ENCODE results near the gene FAM217B. TPM values are rescaled to one million over a fixed set of nuclear protein-coding genes. Genes with fewer than 3 reads are reported as not detected.

Gene FAM217B
- total and polyA plus RNA-seq, 2 donors (not counting 3 experiments of a cell fraction or from before 2014, with no cell fraction given) = 2.7 to 8.2 TPM

- no peak for FAIRE-seq
- intact Hi-C loops (cut with micrococcal nuclease) (no loop called here), dilution Hi-C loops (cut with MboI; ENCODE audit: extremely low pct_ligation_motif_present, low sequenced_read_pairs) (no loop called here)
- H3K9ac ChIP-seq (replicated peaks; ENCODE audit: extremely low read depth, insufficient read depth, low read length) = no peak overlapping the region
- H3K27me3 ChIP-seq (ENCODE audit: control insufficient read depth in 2 of 2, insufficient read depth in 2 of 2, low read length in 2 of 2) = peaks cover 0 to 2% of the 10 kb centered on the region in 2 experiments
- H2AFZ ChIP-seq (ENCODE audit: low read depth, low read length) = no peak overlapping the region
- no peaks in the 10 kb centered on the region for H4K20me1 ChIP-seq (replicated peaks; ENCODE audit: control insufficient read depth, extremely low read depth, insufficient read depth, low read length)
- no peaks in the 10 kb centered on the region for H3K79me2 ChIP-seq (ENCODE audit: control insufficient read depth, insufficient read depth, low read length)
- H3K4me3 ChIP-seq (replicated peaks in 1 of 3; ENCODE audit: insufficient read depth in 1 of 3, low read depth in 1 of 3, low read length in 3 of 3) = no peak overlapping the region
- H3K36me3 ChIP-seq (ENCODE audit: control insufficient read depth in 2 of 2, extremely low read depth in 1 of 2, insufficient read depth in 2 of 2, low read length in 2 of 2) = no peaks in the 10 kb centered on the region
- H3K9me1 ChIP-seq (replicated peaks; ENCODE audit: control insufficient read depth, extremely low read depth, insufficient read depth, low read length) = no peaks in the 10 kb centered on the region
- H3K4me2 ChIP-seq (ENCODE audit: insufficient read depth, low read length) = no peak overlapping the region
- TF ChIP-seq MYC (IDR thresholded peaks at IDR 0.05; ENCODE audit: low read depth, low read length) (no peak), MAX (IDR thresholded peaks at IDR 0.05; ENCODE audit: insufficient read depth, insufficient read length) (no peak), CTCF (IDR thresholded peaks at IDR 0.05; ENCODE audit: extremely low read depth in 1 of 2, insufficient read depth in 1 of 2, low read depth in 1 of 2, low read length in 2 of 2) (no peak), FOS (IDR thresholded peaks at IDR 0.05; ENCODE audit: borderline replicate concordance, insufficient read depth, low read length) (no peak), GATA2 (IDR thresholded peaks at IDR 0.05; ENCODE audit: insufficient read depth, insufficient read length, low read depth, low read length) (no peak), POLR2A (IDR thresholded peaks at IDR 0.05; ENCODE audit: low read depth, low read length) (no peak), POLR2AphosphoS5 (IDR thresholded peaks at IDR 0.05; ENCODE audit: insufficient read depth, low read depth, low read length) (no peak), EZH2 (IDR thresholded peaks at IDR 0.05; ENCODE audit: borderline replicate concordance, low read depth, low read length, severe bottlenecking) (no peak), JUN (IDR thresholded peaks at IDR 0.05; ENCODE audit: borderline replicate concordance, insufficient read depth, insufficient read length, low read depth) (no peak)
- POLR2A ChIA-PET = no interaction called here
- H3K4me1 ChIP-seq (ENCODE audit: control insufficient read depth, extremely low read depth, insufficient read depth, low read length) = no peaks in the 10 kb centered on the region
- no peak overlapping the region for H3K27ac ChIP-seq (ENCODE audit: insufficient read depth, low read depth, low read length)
- BruUV-seq (replicated peaks) = no TSS peak
- no peaks in the 10 kb centered on the region for H3K9me3 ChIP-seq (replicated peaks; ENCODE audit: control insufficient read depth, insufficient read depth, low read length)
- DNase-seq (ENCODE audit: low read depth, low spot score) = no peak
- CTCF ChIA-PET = no interaction called here
Measured at GRCh38 chr20:59908855-59909254, 31.3 kb upstream of the FAM217B start.

All from endothelial cell of umbilical vein (primary cell).